HG02981 (cell line): ENCODE measurements around the gene GJB6.
"Not testable (repeated sequence)": the region's sequence is repeated elsewhere in the genome, so short reads cannot be mapped to it uniquely, and the experiment has no call there.

Experiments
- ATAC-seq: cut with Tn5 transposase; IDR thresholded peaks from one replicate; pipeline ENCODE4 v1.9.1; 2021; ENCODE audit warnings: mild to moderate bottlenecking, moderate library complexity; ENCODE audit not compliant: unreplicated experiment

GJB6 gene

DNA sequence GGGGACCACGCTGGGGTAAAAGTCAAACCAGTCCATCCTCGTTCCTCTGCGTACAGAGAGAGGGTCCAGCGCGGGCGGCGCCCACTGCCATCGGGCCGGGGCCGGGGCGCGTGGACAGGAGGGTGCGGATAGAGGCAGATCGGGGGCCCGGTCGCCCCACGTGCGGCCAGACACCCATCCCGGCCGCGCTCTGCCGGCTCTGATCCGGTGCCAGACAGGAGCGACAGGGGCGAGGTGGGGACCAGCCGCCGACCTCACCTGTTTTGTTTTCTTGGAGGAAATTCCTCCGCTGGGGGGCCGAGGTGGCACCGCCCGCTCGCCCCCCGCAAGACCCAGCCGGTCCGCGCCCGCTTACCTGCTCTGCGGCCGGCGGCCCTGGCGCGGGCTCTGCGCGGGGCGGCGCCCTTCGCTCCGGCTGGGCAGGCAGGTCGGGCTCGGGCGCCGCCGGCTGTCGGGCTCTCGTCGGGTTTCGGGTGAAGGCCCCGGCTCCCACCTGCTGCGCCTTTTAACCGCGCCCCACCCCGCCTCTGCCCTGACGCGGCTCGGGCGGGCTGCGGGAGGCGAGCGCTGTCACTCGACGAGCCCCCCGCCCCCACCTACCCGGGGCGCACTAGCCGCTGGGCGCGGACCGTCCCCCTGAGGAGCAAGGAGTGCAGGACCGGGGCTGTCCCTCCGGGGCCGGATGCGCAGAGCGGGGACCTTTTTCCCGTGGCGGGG lies at the start of gene GJB6:
Gene GJB6, minus strand, starts transcription at position 481 of the 717 bp plus-strand sequence. CDS start 8,839 bp downstream, outside the sequence.
- no peak for ATAC-seq

DNA sequence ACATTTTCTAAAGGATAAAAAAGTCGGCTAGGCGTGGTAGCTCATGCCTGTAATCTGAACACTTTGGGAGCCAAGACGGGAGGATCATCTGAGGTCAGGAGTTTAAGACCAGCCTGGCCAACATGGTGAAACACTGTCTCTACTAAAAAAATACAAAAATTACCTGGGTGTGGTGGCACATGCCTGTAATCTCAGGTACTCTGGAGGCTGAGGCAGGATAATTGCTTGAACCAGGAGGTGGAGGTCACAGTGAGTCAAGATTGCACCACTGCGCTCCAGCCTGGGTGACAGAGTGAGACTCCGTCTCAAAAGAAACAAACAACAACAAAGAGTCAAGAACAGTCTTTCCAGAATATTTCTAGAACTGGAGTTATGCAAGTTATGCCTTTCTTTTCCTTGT lies 44.8 kb upstream of the GJB6 start:
- not testable (repeated sequence) for ATAC-seq

DNA sequence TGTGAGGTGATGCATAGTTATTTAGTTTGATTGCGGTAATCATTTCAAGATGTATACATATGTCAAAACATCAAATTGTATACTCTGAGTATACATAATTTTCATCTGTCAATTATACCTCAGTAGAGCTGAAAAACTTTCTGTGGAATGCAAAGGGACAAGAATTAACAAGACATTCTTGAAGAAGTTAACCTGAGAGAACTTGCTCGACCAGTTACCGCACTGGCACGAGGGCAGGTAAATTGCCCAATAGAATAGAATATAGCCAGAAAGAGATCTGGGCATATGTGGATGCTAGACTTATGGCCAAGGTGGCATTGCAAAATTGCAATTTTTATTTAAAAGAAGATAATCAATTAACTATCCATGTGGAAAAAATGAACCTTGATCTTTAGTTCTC lies 42.3 kb upstream of the GJB6 start:
- ATAC-seq, result no peak

DNA sequence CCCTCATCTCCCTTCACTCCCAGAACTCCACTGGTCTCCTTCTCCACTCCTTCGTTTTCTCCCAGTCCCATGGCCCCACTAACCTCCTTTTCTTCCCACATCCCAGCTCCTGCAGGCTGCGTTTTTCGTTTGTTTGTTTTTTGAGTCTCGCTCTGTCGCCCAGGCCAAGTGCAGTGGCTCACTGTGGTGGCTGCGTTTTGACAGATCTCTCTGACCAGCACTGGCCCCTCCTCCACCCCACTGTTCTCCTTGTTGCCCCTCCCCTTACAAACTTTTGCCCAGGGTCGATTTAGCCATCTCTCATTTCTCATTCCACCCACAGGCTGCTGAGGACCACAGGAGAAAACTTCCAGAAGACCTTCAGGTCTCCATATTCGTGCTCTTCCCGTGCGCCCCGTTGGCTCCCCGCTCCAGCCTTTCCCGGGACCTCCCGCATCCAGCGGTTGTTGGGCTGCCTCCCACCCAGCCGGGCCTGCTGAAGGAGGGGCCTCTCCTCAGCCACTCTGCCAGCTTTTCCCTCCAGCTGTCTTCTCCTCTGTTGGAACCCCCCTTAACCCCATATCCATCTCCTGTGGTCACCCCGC lies 40.6 kb upstream of the GJB6 start:
- ATAC-seq, result no peak

DNA sequence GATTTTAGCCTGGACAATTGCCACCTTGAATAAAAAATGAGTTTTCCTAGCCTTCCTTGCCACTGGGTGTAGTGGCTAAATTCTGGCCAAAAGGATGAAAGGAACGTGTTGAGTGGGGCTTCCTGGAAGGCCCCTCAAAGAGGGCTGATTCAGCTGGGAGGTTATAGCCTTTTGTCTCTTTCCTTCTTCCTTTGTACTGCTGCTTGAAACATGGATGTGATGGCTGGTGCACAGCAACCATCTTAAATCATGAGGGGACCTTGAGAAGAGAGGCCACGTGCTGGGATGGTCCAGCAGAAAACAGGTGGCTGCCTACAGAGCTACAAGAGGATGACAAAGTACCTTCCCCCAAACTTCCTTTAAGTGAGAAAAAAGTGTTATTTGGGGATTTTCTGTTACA lies 40.0 kb upstream of the GJB6 start:
- no peak for ATAC-seq

DNA sequence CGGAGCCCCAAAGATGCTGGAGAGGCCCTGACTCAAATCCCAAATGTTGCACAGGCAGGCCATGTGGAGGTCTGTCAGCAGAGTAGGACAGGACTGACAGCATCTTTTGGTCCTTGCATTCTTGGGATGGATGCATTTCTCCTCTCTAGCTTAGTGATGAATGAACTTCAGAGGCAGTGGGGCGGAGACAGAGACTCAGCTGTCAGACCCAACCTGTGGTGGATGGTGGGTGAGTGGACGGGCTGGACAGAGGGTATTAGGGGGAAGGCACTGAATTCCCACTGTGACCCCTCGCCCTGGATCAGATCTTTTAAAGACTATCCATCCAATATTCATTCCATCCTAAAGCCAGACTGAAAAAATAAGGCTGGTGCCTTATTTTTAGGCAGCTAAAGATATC lies 39.3 kb upstream of the GJB6 start:
- no peak for ATAC-seq

DNA sequence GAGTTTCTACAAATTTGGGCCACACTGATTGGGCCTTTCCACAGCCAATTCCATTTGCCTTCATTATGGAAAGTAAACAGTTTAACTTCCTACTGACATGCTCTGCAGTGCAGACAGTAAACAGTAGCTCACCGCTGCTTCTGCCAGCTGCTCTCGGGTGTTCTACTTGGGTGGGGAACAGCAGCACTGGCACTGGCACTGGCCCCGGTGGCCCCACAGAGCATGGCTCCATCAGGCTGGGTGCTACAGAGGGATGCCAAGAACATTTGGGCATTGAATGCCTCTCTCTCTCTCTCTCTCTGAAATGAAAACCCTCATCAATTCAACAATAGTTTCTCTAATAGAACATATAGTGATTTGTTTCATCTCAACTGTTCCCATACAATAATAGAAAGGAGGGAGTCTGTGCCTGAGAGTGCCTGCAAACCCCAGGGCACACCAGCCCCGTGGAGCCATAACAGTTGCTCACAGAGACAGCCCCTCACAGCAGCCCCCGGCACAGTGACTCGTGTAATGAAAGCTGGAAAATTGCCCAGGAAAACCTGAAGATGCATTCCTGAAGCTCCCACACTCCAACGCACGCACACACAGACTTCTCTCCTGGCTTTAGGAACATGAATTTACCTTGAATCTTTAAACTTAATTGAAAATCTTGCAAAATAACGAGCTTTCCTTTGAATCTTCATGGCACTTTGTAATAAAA lies 38.2 kb upstream of the GJB6 start:
- no peak for ATAC-seq

DNA sequence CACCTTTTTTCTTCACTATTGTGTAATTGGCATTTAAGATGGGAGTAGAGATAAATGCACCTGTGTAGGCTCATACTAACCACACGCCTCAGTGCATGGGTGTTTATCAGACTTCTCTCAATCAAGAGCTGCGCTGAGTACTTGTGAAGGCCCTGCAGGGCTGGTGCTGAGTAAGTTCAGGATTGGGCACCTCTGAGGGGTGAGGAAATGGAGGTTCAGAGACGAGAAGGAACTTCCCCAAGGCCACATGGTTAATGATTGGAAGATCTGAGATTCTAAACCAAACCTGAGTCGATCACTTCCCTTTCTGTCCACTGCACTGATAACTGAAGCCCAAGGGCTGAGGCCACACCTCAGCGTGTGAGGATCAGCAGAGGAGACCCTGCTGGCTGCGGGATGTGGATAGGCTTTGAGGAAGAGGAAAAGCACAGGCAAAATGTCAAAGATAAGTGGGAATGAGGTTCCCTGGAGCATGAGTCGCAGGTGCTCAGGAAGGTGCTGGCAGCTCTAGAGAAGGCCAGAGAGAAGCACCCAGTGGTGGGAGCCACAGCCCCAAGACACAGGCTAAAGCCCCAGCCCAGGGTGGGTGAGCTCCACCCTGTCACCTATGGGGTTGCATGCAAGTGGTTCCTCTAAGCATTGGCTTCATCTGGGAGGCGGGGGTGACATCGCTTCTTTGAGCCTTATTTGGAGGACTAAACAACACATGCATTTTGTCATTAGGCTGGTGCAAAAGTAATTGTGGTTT lies 32.3 kb upstream of the GJB6 start:
- ATAC-seq, result peak; percentile 98

DNA sequence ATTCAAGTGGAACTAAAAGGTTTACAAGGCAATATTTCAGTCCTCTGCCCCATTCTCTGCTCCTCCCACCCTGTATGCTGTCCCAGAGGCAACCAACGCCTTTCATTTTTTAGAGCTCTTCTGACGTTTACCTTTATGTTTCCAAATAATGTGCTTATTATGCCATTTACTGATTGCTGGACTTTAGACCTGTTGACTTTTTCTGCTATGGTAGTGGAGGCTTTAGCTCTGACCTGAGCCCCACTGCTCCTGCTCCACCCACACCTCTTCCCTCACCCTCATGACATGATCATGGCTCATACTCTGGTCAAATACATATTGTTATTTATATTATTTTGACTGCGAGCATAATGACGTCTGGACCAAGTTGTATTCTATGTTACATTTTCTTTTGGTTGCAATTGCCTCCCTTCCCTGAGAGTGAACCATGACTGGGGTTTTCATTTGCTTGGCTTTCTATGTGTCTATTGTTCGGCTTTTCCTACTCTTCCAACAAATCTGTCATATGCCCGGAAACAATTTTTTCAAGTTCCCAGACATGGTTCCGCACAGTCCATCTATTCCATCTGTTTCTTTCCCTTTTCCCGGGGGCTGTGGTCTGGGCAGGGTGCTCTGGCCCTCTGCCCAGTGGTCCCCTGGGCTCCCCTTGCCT lies 31.4 kb upstream of the GJB6 start:
- ATAC-seq, result no peak

DNA sequence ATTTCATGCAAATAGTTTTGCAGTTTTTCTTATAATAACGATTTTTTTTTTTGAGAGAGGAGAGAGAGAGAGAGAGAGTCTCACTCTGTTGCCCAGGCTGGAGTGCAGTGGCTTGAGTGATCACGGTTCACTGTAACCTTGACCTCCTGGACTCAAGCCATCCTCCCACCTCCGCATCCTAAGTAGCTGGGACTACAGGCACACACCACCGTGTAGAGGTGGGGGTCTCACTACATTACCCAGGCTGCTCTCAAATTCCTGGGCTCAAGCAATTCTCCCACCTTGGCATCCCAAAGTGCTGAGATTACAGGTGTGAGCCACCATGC lies 26.8 kb upstream of the GJB6 start:
- no peak for ATAC-seq

DNA sequence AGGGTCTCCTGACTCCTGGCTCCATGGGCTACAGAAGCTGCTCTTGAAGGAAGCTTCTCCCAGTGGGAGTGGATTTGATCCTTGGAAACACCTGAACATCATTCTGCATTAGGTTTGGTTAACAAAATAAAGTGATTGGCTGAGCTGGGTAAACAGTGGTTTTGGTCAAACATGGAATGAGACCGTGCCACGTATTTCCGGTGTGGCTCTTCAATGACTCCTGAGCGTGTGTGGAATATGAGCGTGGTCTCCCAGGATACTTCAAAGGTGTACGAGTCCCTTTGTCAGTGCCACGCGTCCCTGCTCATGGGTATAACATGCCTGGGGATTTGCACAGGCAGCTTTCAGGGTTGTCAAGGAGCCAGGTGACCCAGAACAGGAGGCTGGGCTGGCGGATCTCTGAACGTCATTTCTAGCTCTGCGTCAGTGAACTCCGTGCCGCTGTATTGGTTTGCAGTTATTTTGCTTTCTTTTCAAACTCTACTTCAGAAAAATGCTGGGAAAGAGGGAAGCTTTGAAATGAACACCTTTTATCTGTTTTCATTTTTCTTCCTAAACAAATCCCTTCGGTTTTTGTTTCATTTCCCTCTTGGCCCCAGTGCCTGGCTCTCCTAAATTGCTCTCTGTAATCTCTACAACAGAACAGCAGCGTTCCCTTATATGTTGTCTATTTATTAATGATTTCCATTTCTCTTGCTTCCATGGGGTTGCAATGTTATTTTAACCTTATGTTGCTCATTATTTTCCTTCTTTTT lies 26.3 kb upstream of the GJB6 start:
- ATAC-seq, result no peak

DNA sequence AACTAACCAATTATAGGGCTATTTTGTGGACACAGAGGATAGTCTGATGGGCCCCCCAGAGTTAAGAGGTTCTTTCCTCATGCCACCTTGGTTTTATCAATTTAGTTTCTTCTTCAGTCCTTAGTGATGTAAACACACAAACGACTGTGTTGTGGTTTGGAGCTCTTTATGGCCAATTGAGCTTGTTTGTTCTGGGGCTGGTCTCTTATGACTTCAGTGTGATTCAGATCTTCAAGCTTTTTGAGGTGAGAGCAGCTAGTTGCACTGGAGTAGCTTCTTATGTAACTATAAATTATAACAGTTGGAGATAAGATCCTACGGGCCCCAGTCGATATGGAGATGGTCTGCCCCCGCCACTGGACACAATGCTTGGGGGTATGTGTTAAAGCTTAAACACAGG lies 22.0 kb upstream of the GJB6 start:
- ATAC-seq, result no peak

DNA sequence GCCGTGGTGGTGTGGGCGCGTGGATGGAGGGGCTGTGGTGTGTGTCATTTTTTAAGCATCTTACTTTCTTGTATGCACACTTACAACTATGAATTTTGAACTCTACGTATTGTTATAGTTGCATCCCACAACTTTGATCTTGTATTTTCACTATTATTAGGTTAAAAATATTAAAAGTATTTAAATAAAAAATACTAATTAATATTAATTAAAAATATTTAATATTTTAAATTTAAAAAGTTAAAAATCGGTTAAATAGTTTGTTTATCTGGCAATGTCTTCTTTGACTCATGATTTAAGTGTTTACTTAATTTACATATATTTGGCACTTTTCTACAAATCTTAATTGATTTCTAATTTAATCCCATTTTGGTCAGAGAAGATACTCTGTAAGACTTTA lies 17.8 kb upstream of the GJB6 start:
- no peak for ATAC-seq

DNA sequence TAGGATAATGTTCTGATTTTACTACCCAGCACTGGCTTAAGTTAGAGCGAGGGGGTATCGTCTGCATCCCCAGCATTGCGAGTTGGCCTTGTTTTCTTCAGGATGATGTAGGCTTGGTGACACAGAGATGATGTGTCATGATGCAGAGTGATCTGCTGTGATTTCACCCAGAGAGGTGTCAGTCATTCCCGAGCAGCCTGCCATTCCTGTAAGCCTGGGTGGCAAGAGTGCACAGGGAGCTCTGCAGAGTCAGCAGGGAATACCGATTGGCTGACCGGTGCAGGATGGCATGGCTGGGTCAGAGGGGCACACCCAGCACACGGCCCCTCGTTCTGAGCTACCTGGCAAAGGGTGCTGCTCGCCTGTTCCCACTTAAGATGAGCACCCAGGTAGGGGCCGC lies 15.8 kb upstream of the GJB6 start:
- no peak for ATAC-seq

DNA sequence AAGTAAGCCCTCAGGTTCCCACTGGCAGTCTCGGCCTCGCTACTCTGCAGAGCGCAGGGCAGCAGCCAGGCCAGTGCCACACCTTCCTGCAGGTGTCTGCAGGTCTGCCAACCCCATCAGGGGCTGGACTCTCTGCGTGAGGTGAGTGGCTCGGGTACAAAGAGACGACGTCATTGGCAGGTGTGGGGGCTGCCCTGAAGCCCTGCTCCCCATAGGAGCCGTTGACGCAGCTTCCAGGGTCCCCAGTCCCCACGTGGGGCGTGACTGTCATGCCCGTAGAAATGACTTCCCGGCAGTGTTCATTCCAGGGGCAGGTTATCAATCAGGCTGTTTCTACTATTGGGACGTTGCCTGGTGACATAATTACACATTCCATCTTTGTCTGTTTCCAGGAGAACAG lies 15.3 kb upstream of the GJB6 start:
- ATAC-seq, result no peak

DNA sequence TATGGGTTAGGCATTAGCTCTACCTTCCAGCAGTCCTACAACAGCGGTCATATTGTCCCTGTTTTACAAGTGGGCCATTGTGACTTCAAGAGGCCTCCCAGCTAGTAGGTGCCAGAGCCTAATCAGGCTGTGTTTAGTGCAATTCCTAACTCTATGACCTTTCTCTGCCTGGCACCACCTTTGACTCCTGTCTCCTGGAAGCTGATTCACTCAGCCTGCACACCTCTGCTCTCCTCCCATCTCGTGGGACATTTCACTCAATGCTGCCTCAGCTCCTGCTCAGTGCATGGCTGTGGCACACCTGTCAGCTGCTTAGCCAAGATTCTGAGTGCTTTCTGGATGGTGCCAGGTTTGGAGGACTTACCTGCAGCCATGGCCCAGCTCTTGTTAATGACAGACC lies 9.5 kb upstream of the GJB6 start:
- ATAC-seq, result no peak

DNA sequence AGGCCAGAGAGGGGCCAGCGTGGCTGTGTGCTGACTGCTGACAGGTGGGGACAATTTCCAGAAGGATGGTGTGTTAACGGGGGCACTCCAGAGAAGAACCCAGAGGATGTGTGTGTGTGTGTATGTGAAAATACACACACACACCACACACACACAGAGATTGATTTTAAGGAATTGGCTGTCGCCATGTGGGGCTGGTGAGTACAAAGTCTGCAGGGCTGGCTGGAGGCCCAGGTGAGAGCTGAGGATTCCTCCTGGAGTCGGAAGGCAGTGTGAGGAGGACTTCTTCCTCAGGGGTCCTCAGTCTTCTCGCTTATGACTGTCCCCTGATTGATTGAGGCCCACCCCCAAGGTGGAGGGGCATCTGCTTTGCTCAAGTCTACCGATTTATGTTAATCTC lies 7.6 kb upstream of the GJB6 start:
- no peak for ATAC-seq

DNA sequence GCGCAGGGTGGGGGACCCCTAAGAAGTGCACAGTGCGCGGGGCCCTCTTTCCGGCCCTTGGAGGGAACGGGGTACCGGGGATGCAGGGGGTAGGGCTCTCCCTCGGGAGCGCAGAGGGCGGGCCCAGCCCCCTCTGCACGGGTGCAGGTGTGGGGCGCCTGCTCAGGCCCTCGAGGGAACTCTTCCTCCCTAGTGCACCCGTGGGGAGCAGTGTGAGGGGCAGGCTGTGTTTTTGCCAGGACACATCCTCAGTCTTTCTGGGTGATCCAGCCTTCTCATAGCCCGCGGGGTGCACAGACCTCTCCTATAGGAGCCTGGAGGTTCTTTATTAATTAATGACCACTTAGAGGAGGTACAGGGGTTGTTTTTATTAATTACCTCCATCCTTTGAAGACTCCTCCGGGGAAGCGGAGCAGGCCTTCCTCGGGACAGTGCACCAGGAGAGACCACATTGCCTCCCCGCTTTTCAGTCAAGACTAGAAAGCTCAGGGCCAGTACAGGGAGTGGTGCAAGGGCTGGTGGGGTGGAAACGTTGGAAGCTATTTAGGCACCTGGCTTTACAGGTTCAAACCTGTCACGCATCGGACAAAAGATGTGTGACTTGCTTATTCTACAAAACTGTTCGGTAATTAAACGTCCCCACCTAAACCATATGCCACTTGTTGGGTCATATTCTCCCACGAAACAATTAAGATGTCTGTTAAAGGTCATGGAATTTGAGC lies 598 bp upstream of the GJB6 start:
- no peak for ATAC-seq

DNA sequence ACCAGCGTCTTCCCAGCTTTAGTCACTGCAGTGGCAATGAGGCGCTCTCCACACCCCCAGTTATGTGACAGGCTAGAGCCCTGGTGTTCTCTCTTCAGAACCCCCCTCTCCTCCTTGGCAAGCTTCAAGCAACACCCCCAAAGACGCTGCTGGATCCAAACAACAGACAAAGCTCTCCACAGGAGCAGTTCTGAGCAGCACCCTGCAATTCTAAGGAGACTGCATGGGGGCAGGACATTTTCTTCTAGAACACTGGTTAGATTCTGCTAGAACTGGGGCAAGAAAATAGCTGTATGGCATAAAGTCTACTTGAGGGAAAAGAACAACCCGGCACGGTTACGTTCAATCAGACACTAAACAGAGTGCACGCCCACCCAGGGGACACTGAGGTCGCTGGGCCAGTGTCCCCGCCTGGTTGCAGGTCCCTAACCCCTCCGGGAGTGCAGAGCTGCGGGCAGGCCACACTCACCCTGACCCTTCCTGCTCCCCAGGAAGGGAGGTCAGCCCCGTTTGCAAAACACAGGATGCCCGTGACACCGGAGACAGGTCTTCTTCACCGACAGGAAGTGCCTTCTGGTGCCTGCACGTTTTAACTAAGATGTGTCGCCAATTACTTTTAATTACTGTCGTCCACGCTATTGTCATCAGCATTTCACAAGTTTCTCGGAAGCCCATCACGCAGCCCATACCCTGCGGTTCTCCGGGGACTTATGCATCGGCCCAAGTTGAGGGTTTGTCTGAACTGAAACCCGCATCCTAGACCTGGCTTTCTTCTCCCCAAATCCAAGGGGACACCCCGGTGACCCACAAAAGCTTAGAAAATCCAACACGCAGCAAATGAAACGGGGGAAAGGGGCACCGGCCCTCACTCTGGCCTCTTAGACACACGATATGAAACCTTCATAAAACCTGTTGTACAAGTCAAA lies 943 bp downstream of the GJB6 start:
- ATAC-seq, result no peak
